ENCODE data around the gene BSND.
"Not testable (repeated sequence)": the region's sequence is repeated elsewhere in the genome, so short reads cannot be mapped to it uniquely, and the experiment has no call there.

BSND gene

DNA sequence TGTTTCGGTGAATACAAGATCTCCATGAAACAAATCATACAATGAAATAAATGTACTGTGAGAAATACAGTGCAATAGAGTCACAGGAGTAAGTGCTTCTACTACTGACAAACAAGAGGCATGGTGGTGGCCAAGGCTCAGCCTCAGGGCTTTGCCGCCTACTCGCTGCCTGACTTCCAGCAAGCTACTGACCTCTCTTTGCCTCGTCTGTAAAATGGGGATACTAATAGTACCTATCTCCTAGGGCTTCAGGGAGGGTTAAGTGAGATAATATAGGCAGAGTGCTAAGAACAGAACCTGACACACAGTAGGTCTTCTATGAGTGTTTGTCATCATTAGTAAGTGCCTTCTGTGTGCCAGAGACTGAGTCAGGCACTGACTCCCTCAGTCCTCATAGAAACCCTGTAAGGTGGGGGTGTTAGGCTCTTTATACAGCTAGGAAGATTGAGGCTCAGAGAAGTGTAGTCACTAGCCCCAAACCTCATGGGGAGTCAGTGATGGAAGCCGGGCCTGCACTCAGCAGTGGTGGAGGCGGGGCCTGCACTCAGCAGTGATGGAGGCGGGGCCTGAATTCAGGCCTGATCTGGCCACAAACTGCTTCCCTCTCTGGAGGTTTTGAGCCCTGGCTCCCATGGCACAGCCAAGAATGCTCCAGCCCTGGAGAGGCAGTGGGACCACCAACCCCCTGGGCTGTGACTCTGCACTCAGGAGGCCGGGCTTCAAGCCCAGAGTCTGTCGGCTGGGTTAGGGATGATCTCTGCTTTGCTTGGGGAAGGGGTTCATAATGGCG lies 6.8 kb downstream of the BSND start:
- Mint-ChIP-seq H3K27ac (no peak overlapping the region), H3K36me3 (ENCODE audit: low read depth) (no peaks in the 10 kb centered on the region), H3K4me3 (no peak overlapping the region), H3K9me3 (no peaks in the 10 kb centered on the region), H3K4me1 (ENCODE audit: low read depth) (no peaks in the 10 kb centered on the region), H3K27me3 (peaks cover 2% of the 10 kb centered on the region)
- intact Hi-C loops (cut with micrococcal nuclease) = no loop called here

DNA sequence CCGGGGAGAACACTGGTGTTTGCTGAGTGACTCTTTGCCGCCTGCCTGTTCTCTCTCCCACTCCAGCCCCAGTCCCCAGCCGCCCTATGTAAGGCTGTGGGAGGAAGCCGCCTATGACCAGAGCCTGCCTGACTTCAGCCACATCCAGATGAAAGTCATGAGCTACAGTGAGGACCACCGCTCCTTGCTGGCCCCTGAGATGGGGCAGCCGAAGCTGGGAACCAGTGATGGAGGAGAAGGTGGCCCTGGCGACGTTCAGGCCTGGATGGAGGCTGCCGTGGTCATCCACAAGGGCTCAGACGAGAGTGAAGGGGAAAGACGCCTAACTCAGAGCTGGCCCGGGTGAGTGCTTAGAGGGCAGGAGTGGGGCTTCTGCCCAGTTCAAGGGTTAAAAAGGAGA lies 8.2 kb downstream of the BSND start:
- intact Hi-C loops (cut with micrococcal nuclease) = no loop called here
- H3K9me3 Mint-ChIP-seq = no peaks in the 10 kb centered on the region

DNA sequence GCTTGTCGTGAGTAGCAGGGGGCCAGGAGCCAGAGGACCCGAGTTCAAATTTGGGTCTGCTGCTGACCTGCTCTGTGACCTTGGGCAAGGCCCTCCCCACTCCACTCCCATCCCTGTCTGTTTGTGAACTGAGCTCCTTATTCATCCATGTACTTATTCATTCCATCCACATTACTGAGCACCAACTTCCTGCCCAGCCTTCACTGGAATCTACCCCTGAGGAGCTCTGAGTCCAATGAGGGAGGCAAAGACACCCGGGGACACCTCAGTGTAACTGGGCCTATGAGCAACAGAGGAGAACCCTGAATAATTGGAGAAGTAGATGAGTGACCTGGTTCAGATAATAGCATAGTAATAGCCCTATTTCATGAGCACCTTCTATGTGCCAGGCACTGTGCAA lies 8.9 kb downstream of the BSND start:
- intact Hi-C loops (cut with micrococcal nuclease) = no loop called here
- peaks cover 4% of the 10 kb centered on the region for H3K27me3 Mint-ChIP-seq
- H3K27ac Mint-ChIP-seq = no peak overlapping the region
- H3K4me1 Mint-ChIP-seq (ENCODE audit: low read depth) = no peaks in the 10 kb centered on the region
- no peak overlapping the region for H3K4me3 Mint-ChIP-seq
- H3K36me3 Mint-ChIP-seq (ENCODE audit: low read depth) = no peaks in the 10 kb centered on the region
- H3K9me3 Mint-ChIP-seq = no peaks in the 10 kb centered on the region

More for the DNA sequence above, 8.2 kb downstream of the BSND start:
- Mint-ChIP-seq H3K36me3 (ENCODE audit: low read depth) (no peaks in the 10 kb centered on the region), H3K27ac (no peak overlapping the region), H3K4me1 (ENCODE audit: low read depth) (no peaks in the 10 kb centered on the region), H3K27me3 (peaks cover 3% of the 10 kb centered on the region), H3K4me3 (no peak overlapping the region)

DNA sequence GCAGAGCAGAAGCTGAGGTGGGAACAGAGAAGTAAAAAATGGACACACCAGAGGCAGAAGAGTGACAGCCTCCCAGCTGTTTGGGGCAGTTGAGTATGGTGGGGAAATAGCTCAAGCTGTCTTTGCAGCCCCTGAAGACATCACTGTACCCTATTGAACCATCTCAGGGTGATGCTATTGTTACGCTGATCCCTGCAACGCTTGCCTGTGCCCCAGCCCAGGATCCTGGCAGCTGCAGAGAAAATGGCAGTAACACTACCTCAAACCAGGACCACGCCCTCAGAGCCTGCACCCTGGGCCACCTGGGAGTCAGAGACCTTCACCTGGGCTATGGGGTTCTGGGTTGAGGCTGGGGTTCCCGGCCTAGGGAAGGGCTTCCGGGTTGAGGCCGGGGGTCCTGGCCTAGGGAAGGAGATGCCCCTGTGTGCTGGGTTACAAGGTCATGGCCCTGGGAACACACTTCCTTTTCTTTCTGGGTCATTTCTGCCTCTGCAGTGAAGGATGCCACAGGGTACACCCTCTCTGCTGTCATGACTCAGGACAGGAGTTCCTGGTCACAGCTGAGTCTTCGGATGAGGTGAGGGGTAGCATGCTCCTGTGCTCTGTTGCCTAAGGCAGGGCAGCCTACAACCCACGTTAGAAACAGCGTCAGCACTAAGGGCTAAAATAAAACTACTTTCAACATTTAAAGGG lies 11.6 kb downstream of the BSND start:
- Mint-ChIP-seq H3K36me3 (ENCODE audit: low read depth) (no peaks in the 10 kb centered on the region), H3K4me1 (ENCODE audit: low read depth) (no peaks in the 10 kb centered on the region), H3K4me3 (no peak overlapping the region), H3K27ac (no peak overlapping the region), H3K9me3 (no peaks in the 10 kb centered on the region), H3K27me3 (peaks cover 8% of the 10 kb centered on the region)
- intact Hi-C loops (cut with micrococcal nuclease) = no loop called here

DNA sequence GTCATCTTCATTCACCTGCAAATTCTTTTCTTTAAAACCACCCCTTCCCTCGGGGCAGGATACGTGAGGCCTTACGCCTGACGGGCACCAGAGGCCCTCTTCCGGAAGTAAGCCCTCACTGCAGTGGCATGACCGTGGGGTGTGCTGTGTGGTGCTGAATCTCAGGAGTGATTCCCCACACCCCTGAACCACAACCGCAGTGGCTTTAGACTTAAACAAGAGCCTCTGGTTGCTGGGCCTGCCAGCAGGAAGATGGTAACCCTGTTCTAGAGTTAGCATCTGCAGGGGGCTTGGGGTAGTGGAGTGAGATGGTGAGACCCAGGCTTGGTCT lies 12.1 kb downstream of the BSND start:
- intact Hi-C loops (cut with micrococcal nuclease) = no loop called here
- H3K27ac Mint-ChIP-seq = no peak overlapping the region
- no peaks in the 10 kb centered on the region for H3K4me1 Mint-ChIP-seq (ENCODE audit: low read depth)
- H3K9me3 Mint-ChIP-seq = no peaks in the 10 kb centered on the region
- H3K27me3 Mint-ChIP-seq = peaks cover 12% of the 10 kb centered on the region
- no peaks in the 10 kb centered on the region for H3K36me3 Mint-ChIP-seq (ENCODE audit: low read depth)
- no peak overlapping the region for H3K4me3 Mint-ChIP-seq

DNA sequence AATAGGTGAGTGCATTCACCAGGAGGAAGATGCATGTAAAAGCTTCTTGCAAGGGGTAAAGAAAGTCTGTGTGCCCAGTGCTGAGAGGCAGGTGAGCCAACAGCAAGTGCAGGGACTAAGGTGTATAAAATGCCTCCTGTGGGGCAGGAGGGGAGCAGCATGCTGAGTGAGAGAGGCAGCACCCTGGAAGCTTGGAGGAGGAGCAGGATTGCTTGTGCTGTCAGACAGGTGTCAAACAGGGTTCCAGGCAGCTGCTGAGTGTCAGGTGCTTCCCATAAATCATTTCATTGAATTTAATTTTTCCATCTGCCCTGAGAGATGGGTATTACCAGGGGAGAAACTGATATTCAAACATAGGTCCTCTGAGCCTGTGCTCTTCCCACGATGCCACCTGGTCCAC lies 13.9 kb downstream of the BSND start:
- Mint-ChIP-seq H3K9me3 (no peaks in the 10 kb centered on the region), H3K27ac (no peak overlapping the region), H3K4me3 (no peak overlapping the region), H3K4me1 (ENCODE audit: low read depth) (no peaks in the 10 kb centered on the region), H3K27me3 (peaks cover 16% of the 10 kb centered on the region), H3K36me3 (ENCODE audit: low read depth) (no peaks in the 10 kb centered on the region)
- intact Hi-C loops (cut with micrococcal nuclease) = no loop called here

DNA sequence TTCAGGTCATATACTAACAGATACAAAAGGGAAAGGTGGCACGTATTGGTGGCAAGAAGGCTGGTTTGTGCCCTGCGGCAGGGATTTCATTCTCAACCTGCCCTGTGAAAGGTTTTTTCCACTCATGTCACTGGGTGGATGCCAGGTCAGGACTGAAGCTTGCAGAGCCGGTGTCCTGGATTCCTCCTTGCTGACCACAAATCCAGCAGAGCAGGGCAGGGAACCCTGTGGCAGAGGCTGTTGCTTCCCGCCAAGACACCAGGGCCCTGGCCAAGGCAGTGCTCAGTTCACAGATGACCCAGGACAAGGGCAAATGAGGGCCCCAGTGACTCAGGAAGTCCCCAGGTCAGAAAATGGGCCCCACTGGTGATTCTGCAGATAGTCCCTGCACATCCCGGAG lies 16.4 kb downstream of the BSND start:
- H3K36me3 Mint-ChIP-seq (ENCODE audit: low read depth) = no peaks in the 10 kb centered on the region
- no peak overlapping the region for H3K4me3 Mint-ChIP-seq
- H3K27me3 Mint-ChIP-seq = peaks cover 16% of the 10 kb centered on the region
- no peak overlapping the region for H3K27ac Mint-ChIP-seq
- no peaks in the 10 kb centered on the region for H3K4me1 Mint-ChIP-seq (ENCODE audit: low read depth)
- no peaks in the 10 kb centered on the region for H3K9me3 Mint-ChIP-seq
- intact Hi-C loops (cut with micrococcal nuclease) = no loop called here

DNA sequence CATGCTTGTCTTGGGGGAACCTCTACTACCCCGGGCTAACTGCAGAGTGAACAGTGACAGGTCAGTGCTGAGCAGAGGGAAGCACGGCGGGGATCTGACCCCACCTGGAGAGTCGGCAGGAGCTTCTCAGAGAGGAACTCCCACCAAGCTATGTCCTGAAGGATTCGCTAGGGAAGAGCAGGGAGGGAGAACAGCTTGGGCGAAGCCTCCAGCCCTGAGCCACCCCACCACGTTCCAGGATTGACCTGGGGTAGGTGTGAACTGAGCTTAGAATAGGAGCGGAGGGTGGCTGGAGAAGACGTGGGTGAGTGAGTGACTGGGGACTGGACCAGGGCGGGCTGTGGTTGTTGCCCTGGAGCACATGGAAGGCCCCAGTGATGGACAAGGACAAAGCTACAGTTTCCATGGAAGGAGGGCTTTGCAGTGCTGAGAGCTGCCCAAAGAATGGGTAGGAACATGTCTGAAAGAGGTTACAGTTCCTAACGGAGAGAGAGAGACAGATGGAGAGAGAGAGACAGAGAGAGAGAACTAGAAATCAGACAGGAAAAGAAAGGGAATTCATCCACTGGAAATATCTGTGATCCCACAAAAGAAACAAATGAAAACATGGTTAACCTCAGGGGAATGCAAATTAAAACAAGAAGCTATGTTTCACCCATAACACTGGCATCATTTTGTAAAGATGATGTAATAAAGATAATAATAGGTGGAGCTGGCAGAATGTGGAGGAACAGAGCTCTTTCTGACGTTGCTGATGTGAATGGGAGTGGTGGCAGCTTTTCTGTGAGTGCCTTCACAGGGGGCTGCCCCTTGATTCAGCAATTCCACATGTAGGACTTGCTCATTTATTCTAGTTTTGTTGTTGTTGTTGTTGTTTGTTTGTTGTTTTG lies 17.2 kb downstream of the BSND start:
- Mint-ChIP-seq H3K9me3 (no peaks in the 10 kb centered on the region), H3K36me3 (ENCODE audit: low read depth) (no peaks in the 10 kb centered on the region), H3K4me1 (ENCODE audit: low read depth) (no peaks in the 10 kb centered on the region), H3K4me3 (no peak overlapping the region), H3K27ac (no peak overlapping the region), H3K27me3 (peaks cover 18% of the 10 kb centered on the region)
- intact Hi-C loops (cut with micrococcal nuclease) = no loop called here

DNA sequence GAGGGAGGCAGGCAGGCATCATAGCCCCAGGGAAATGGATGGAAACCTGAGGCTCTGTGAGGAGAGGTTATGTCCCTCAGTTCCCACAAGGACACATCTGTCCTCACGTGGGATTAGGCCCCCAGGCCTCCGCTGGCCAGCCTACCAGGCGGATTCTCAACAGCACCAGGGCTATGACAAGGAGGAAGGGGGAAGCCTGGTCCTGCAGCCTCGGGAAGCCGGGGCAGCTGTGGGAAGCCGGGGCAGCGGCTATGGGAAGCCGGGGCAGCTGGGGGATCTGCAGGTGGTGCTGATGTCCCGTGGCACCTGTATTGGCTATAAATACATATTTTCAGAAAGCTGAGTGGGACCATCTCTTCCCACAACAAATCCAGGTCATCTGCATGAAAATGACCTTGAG lies 19.7 kb downstream of the BSND start:
- peaks cover 5% of the 10 kb centered on the region for H3K4me1 Mint-ChIP-seq (ENCODE audit: low read depth)
- H3K27me3 Mint-ChIP-seq = peaks cover 15% of the 10 kb centered on the region
- no peak overlapping the region for H3K27ac Mint-ChIP-seq
- no peak overlapping the region for H3K4me3 Mint-ChIP-seq
- no peaks in the 10 kb centered on the region for H3K36me3 Mint-ChIP-seq (ENCODE audit: low read depth)
- intact Hi-C loops (cut with micrococcal nuclease) = no loop called here
- no peaks in the 10 kb centered on the region for H3K9me3 Mint-ChIP-seq

DNA sequence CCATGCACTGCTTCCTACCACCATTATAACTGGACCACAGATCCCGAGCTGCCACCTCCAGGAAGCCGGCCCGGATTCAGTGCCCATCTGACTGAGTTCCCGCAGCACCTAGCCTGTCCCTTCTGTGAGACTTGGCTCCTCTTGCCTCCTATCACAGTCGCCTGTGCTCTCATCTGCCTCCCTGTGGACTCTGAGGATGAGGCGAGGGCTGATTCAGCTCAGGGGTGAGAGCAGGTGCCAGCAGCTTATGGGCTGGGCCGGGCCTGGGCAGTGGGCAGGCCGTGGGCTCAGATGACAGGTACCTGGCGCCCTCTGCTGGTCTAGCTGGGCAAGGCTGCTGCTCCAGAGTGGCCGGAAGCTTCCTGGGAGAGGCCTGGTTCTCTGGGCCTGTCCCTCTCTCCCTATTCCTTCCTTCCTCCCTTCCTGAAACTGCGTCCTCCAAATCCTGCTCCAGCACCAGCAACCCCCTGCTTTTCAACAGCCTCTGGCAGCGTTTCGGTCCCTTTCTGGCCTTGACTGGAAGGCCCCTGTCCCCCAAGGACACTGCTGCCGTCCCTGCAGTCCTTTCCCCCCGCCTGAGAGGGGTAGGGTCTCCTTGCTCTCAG lies 23.3 kb downstream of the BSND start:
- Mint-ChIP-seq H3K27me3 (peaks cover 2% of the 10 kb centered on the region), H3K27ac (peak overlapping the region; percentile 30), H3K4me1 (ENCODE audit: low read depth) (peaks cover 31% of the 10 kb centered on the region), H3K36me3 (ENCODE audit: low read depth) (no peaks in the 10 kb centered on the region), H3K9me3 (no peaks in the 10 kb centered on the region), H3K4me3 (no peak overlapping the region)
- intact Hi-C loops (cut with micrococcal nuclease) = loop anchor here (1.0 kb wide), 1 partner anchor 72 kb away; no protein-coding TSS in a partner anchor

DNA sequence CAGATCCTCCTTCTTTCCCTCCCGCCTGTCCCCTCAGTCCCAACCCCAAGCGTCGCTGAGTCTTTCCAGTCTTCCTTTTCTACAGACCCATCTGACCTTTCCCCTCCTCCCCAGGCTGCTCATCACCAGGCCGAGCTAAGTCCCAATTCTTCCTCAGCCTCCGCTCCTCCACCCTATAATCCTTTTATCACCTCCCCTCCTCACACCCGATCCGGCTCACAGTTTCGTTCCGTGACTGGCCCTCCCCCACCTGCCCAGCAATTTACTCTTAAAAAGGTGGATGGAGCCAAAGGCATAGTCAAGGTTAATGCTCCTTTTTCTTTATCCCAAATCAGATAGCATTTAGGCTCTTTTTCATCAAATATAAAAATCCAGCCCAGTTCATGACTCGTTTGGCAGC lies 25.4 kb downstream of the BSND start:
- H3K27me3 Mint-ChIP-seq; intact Hi-C loops (cut with micrococcal nuclease): not testable (repeated sequence)

DNA sequence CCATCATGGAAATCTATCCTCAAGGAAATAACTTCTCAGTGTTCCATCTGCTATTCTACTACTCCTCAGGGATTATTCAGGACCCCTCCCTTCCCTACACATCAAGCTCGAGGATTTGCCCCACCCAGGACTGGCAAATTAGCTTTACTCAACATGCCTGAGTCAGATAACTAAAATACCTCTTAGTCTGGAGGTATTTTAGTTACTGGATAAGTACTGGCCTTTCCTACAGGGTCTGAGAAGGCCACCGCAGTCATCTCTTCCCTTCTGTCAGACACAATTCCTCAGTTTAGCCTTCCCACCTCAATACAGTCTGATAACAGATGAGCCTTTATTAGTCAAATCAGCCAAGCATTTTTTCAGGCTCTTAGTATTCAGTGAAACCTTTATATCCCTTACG lies 27.9 kb downstream of the BSND start:
- H3K9me3 Mint-ChIP-seq; H3K36me3 Mint-ChIP-seq (ENCODE audit: low read depth); H3K27me3 Mint-ChIP-seq; H3K4me3 Mint-ChIP-seq; intact Hi-C loops (cut with micrococcal nuclease): not testable (repeated sequence)
- Mint-ChIP-seq H3K4me1 (ENCODE audit: low read depth) (peaks cover 31% of the 10 kb centered on the region), H3K27ac (peak overlapping the region; percentile 21)

More for the DNA sequence above, 25.4 kb downstream of the BSND start:
- H3K36me3 Mint-ChIP-seq (ENCODE audit: low read depth); H3K27ac Mint-ChIP-seq; H3K9me3 Mint-ChIP-seq; H3K4me3 Mint-ChIP-seq: not testable (repeated sequence)
- H3K4me1 Mint-ChIP-seq (ENCODE audit: low read depth) = peaks cover 31% of the 10 kb centered on the region

DNA sequence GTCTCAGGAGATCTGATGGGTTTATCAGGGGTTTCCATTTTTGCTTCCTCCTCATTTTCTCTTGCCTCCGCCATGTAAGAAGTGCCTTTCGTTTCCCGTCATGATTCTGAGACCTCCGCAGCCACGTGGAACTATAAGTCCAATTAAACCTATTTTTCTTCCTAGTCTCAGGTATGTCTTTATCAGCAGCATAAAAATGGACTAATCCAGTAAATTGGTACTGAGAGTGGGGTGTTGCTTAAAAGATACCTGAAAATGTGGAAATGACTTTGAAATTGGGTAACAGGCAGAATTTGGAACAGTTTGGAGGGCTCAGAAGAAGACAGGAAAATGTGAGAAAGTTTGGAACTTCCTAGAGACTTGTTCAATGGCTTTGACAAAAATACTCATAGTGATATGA lies 32.4 kb downstream of the BSND start:
- H3K27ac Mint-ChIP-seq; H3K4me3 Mint-ChIP-seq; H3K27me3 Mint-ChIP-seq; H3K9me3 Mint-ChIP-seq; intact Hi-C loops (cut with micrococcal nuclease); H3K36me3 Mint-ChIP-seq (ENCODE audit: low read depth): not testable (repeated sequence)
- peaks cover 15% of the 10 kb centered on the region for H3K4me1 Mint-ChIP-seq (ENCODE audit: low read depth)

DNA sequence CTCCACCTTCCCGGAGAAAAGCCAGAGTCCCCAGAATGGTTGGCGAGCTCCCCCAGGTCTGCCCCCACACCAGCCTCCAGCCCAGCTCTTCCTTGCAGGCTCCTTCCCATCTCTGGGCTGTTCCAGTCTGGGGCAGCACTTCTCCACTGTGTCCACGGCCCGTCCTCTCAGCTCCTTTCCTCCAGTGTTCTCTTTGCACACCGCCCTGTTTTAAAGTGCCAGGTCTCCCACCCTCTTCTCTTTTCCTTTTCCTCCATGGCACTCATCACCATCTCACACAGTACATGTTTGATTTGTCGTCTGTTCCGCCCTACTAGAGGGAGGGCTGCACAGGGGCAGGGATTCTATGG lies 34.5 kb downstream of the BSND start:
- H3K36me3 Mint-ChIP-seq (ENCODE audit: low read depth) = no peaks in the 10 kb centered on the region
- intact Hi-C loops (cut with micrococcal nuclease) = no loop called here
- H3K27me3 Mint-ChIP-seq = peaks cover 23% of the 10 kb centered on the region
- H3K4me3 Mint-ChIP-seq = no peak overlapping the region
- H3K27ac Mint-ChIP-seq = no peak overlapping the region
- peaks cover 13% of the 10 kb centered on the region for H3K4me1 Mint-ChIP-seq (ENCODE audit: low read depth)
- H3K9me3 Mint-ChIP-seq = no peaks in the 10 kb centered on the region

All from dendritic cell treated with granulocyte-macrophage colony-stimulating factor and Interleukin-4, amounts not matched to agents 40 ng/mL and 50 ng/mL, for 4 days (primary cell).